Smooth muscle cell (in vitro differentiated cells): ENCODE results near the gene TMEM9. TPM values are rescaled to one million over a fixed set of nuclear protein-coding genes. Genes with fewer than 3 reads are reported as not detected.

Experiments
- DNase-seq: peaks from one replicate; lab custom pipeline; 2025; ENCODE audit not compliant: unreplicated experiment; lab: John Stamatoyannopoulos, UW
- H2AFZ ChIP-seq: fragments of 200-600 bp; sonication (generic); 2 replicates; pipeline ENCODE4 v1.6.0; 2016; ENCODE audit warnings: antibody characterized with exemption, low read depth, mild to moderate bottlenecking
- H3F3A ChIP-seq: fragments of 200-600 bp; sonication (generic); 2 replicates; pipeline ENCODE4 v1.6.0; 2017; ENCODE audit warnings: antibody characterized with exemption, low read depth
- H3K27ac ChIP-seq: fragments of 200-600 bp; sonication (generic); 2 replicates; pipeline ENCODE4 v1.5.1; 2016; ENCODE audit warnings: low read depth, mild to moderate bottlenecking
- H3K27me3 ChIP-seq: fragments of 200-600 bp; sonication (generic); 2 replicates; pipeline ENCODE4 v1.6.1; 2016; ENCODE audit warnings: low read depth, mild to moderate bottlenecking
- H3K36me3 ChIP-seq: fragments of 200-600 bp; sonication (generic); 2 replicates; pipeline ENCODE4 v1.5.1; 2016; ENCODE audit warnings: low read depth
- H3K4me1 ChIP-seq: fragments of 200-600 bp; sonication (generic); 2 replicates; pipeline ENCODE4 v1.5.1; 2016; ENCODE audit warnings: low read depth
- H3K4me2 ChIP-seq: fragments of 200-600 bp; sonication (generic); 2 replicates; pipeline ENCODE4 v1.6.0; 2016; ENCODE audit warnings: mild to moderate bottlenecking
- H3K4me3 ChIP-seq: fragments of 200-600 bp; sonication (generic); 2 replicates; pipeline ENCODE4 v1.5.1; 2016; ENCODE audit warnings: mild to moderate bottlenecking
- H3K79me2 ChIP-seq: fragments of 200-600 bp; sonication (generic); 2 replicates; pipeline ENCODE4 v1.6.0; 2016; ENCODE audit warnings: low read depth, mild to moderate bottlenecking
- H3K9ac ChIP-seq: fragments of 200-600 bp; sonication (generic); 2 replicates; pipeline ENCODE4 v1.6.0; 2016; ENCODE audit warnings: low read depth
- H3K9me3 ChIP-seq: fragments of 200-600 bp; sonication (generic); replicated peaks from 2 replicates; pipeline ENCODE4 v1.5.1; 2016; ENCODE audit warnings: low read depth
- H4K20me1 ChIP-seq: fragments of 200-600 bp; sonication (generic); 2 replicates; pipeline ENCODE4 v1.6.0; 2016; ENCODE audit warnings: low read depth
- WGBS: methylation state at CpG from one replicate; pipeline ENCODE4 v1.1.7; 2016; ENCODE audit warnings: low lambda C conversion rate; 5-methylcytosine and 5-hydroxymethylcytosine counted together
- polyA plus RNA-seq: library from polyadenylated mRNA; unstranded; fragments of >200 nt; fragmentation: Nextera tagmentation; extraction: Ambion mirVana; gene quantifications from 2 replicates; pipeline ENCODE4 v1.2.1, GENCODE V29; 2016
- total RNA-seq: library from RNA; depleted of rRNA; stranded (reverse); fragments of >200 nt; gene quantifications from 2 replicates; pipeline ENCODE4 v1.2.3, GENCODE V29; 2014
- TF ChIP-seq, protein P1 (sequence below): fragments of 200-600 bp; sonication (generic); IDR thresholded peaks from 2 replicates; pipeline ENCODE4 v1.5.1; 2017; ENCODE audit warnings: borderline replicate concordance, mild to moderate bottlenecking, antibody characterized with exemption; ENCODE audit not compliant: insufficient read depth, poor library complexity, severe bottlenecking

TMEM9 gene
- total and polyA plus RNA-seq, 2 experiments from 2014 or later: 153 to 211 TPM

DNA sequence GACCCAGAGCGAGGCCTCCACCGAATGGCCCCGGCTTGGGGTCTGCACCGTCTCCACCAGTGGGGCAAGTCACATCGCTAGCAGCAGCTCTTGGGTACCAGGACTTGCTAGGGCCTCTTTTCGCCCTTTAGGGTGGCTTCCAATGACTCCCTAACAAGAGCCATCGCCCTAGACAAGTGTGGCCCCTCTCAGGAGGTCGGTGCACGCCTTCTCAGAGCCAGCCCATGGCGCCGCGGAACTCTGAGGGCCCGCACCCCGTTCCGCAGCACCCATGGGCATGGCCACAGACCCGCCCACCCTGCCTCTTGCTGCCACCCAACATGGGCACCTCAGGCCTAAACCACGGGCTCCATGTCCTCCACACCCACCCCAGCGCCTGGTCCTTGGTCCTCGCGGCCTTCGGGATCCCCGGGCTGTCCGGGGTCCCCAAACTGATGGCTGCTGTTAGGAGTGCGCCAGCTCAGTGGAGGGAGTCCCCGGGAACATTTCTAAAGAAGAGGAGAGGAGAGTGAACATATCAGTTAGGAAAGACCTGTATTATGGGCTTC, 38.8 kb downstream of the TMEM9 start:
- Histone ChIP-seq H3K4me3 (no peak overlapping the region), H2AFZ (no peak overlapping the region), H3F3A (no peaks in the 10 kb centered on the region), H3K27ac (no peak overlapping the region), H3K9me3 (no peaks in the 10 kb centered on the region), H4K20me1 (no peaks in the 10 kb centered on the region), H3K79me2 (no peaks in the 10 kb centered on the region), H3K27me3 (peaks cover 9% of the 10 kb centered on the region), H3K36me3 (no peaks in the 10 kb centered on the region), H3K9ac (no peak overlapping the region), H3K4me1 (peaks cover 5% of the 10 kb centered on the region), H3K4me2 (peak overlapping the region; percentile 92)
- 97% methylated on average over 24 of the region's 25 CpGs for WGBS
- DNase-seq: no peak
- TF ChIP-seq, protein P1, sequence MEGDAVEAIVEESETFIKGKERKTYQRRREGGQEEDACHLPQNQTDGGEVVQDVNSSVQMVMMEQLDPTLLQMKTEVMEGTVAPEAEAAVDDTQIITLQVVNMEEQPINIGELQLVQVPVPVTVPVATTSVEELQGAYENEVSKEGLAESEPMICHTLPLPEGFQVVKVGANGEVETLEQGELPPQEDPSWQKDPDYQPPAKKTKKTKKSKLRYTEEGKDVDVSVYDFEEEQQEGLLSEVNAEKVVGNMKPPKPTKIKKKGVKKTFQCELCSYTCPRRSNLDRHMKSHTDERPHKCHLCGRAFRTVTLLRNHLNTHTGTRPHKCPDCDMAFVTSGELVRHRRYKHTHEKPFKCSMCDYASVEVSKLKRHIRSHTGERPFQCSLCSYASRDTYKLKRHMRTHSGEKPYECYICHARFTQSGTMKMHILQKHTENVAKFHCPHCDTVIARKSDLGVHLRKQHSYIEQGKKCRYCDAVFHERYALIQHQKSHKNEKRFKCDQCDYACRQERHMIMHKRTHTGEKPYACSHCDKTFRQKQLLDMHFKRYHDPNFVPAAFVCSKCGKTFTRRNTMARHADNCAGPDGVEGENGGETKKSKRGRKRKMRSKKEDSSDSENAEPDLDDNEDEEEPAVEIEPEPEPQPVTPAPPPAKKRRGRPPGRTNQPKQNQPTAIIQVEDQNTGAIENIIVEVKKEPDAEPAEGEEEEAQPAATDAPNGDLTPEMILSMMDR: no peak

DNA sequence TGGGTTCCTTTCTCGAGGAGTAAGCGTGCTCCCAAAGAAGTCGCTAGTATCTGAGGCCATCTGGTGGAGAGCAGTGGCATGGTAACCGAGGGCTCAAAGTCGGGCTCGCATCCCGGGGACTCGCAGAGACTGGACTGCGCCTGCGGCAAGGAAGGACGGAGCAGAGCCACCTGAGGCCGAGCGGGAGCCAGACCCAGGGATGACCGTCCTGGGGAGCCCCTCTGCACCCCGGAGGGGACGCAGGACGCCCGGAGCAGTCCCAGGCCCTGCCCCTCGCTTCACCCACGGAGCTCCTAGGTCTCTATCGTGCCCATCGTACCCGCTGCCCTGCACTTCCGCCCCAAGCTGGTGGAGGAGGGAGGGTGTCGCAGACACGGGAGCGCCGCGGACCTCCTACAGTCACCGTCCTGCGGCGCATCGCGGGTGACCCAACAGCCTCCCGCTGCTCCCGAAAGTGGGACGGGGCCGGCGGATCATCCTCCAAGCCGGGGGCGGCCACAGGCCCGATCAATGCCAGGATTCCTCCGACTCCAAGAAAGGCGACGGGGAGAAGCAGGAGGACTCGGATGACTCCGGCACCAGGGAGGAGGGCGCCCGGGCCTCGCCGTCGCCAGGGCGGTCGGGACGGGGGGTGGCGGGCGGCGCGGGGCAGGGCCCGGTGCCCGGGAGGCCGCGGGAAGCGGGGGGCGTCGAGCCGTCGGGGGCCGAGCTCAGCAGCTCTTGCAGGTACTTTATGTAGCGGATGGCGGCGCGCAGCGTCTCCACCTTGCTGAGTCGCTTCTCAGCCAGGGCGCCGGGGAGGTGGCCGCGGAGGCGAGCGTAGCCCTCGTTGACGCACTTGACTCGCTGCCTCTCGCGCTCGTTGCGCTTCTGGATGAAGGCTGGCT, 39.8 kb downstream of the TMEM9 start:
- peak; percentile 55 for DNase-seq

DNA sequence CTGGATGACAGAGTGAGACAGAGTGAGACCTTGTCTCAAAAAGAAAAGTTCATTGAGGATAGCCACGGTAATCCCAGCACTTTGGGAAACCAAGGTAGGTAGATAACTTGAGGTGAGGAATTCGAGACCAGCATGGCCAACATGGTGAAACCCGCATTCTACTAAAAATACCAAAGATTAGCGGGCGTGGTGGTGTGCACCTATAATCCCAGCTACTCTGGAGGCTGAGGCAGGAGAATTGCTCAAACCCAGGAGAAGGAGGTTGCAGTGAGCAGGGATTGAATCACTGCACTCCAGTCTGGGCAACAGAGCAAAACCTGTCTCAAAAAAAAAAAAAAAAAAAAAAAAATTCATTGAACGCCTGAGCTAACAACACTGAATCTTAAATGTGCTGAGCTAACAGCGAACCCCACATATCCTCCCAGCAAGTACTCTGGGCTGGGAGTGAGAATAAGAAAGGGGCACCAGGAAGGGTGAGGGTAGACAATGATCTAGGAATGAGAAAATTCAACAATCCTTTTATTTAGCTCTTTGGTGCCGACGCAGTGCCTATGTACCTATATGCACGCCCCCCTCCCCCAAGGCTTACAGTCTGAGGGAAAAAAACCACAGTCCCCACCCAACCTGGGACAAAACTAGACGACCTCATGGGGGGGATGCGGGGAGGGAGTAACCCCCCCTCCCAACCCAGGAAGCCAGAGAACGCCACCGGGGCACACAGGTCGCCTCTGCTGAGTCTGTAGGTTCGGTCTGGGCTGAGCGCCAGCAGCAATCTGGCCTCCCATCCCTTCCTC, 40.6 kb downstream of the TMEM9 start:
- H3K27ac ChIP-seq: no peak overlapping the region
- 41% methylated on average over 17 of the region's 17 CpGs for WGBS

More for the DNA sequence above, 39.8 kb downstream of the TMEM9 start:
- Histone ChIP-seq H3K9ac (no peak overlapping the region), H2AFZ (peak overlapping the region; percentile 98), H4K20me1 (no peaks in the 10 kb centered on the region), H3K27ac (no peak overlapping the region), H3K36me3 (no peaks in the 10 kb centered on the region), H3K4me1 (peaks cover 5% of the 10 kb centered on the region), H3K79me2 (no peaks in the 10 kb centered on the region), H3K9me3 (no peaks in the 10 kb centered on the region), H3K4me3 (peak overlapping the region; percentile 62), H3K4me2 (peak overlapping the region; percentile 92), H3F3A (no peaks in the 10 kb centered on the region), H3K27me3 (peaks cover 9% of the 10 kb centered on the region)
- TF ChIP-seq, protein P1: peak; percentile 69
- 1% methylated on average over 51 of the region's 88 CpGs for WGBS

More for the DNA sequence above, 40.6 kb downstream of the TMEM9 start:
- Histone ChIP-seq H3K27me3 (peaks cover 9% of the 10 kb centered on the region), H2AFZ (peak overlapping the region; percentile 98), H3K9ac (no peak overlapping the region), H3F3A (no peaks in the 10 kb centered on the region), H3K9me3 (no peaks in the 10 kb centered on the region), H3K36me3 (no peaks in the 10 kb centered on the region), H3K4me3 (peak overlapping the region; percentile 62), H3K4me2 (peak overlapping the region; percentile 92), H3K79me2 (no peaks in the 10 kb centered on the region), H3K4me1 (peaks cover 5% of the 10 kb centered on the region), H4K20me1 (no peaks in the 10 kb centered on the region)
- TF ChIP-seq, protein P1: no peak
- DNase-seq: no peak
